ENCODE data around the gene CAMSAP1.
"Not testable (repeated sequence)": the region's sequence is repeated elsewhere in the genome, so short reads cannot be mapped to it uniquely, and the experiment has no call there.

The CAMSAP1 gene, protein sequence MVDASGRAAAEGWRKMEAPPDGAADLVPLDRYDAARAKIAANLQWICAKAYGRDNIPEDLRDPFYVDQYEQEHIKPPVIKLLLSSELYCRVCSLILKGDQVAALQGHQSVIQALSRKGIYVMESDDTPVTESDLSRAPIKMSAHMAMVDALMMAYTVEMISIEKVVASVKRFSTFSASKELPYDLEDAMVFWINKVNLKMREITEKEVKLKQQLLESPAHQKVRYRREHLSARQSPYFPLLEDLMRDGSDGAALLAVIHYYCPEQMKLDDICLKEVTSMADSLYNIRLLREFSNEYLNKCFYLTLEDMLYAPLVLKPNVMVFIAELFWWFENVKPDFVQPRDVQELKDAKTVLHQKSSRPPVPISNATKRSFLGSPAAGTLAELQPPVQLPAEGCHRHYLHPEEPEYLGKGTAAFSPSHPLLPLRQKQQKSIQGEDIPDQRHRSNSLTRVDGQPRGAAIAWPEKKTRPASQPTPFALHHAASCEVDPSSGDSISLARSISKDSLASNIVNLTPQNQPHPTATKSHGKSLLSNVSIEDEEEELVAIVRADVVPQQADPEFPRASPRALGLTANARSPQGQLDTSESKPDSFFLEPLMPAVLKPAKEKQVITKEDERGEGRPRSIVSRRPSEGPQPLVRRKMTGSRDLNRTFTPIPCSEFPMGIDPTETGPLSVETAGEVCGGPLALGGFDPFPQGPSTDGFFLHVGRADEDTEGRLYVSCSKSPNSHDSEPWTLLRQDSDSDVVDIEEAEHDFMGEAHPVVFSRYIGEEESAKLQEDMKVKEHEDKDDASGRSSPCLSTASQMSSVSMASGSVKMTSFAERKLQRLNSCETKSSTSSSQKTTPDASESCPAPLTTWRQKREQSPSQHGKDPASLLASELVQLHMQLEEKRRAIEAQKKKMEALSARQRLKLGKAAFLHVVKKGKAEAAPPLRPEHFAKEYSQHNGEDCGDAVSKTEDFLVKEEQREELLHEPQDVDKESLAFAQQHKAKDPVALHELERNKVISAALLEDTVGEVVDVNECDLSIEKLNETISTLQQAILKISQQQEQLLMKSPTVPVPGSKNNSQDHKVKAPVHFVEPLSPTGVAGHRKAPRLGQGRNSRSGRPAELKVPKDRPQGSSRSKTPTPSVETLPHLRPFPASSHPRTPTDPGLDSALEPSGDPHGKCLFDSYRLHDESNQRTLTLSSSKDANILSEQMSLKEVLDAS (N-terminal part only)

DNA sequence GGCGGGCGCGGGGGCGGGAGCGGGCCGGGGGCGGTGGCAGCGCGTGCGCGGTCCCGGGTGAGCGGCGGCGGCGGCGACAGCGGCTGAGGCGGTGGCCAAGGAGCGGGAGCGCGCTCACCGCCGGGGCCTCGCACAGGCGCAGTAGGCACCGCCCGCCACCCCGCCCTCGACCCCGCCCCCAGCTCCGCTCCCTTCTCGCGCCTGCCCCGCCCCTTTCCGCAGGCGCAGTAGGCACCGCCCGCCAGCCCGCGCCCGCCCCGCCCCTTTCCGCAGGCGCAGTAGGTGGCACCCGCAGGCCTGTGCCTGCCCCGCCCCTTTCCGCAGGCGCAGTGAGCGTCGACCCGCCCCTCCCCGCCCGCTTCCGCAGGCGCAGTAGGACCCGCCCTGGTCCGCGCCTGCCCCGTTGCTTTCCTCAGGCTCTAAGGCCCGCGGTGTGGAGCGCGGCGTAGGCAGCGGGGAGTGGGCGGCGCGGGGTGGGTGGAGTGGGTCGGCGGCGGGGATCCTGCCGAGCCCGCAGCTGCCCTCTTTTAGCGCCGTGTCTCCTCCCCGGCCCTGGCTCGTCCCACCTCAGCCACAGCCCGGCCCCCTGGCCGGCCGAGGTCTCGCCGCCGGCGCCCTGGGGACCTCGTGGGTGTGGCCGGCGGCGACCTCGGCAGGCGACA, at the start of gene CAMSAP1:
CAMSAP1 (minus strand) TSS at position 116 of the 662 bp plus-strand sequence. CDS start 387 bp downstream, outside the sequence.
- DNase-seq (ENCODE audit: low read depth in 1 of 2, low spot score in 1 of 2): peak; percentile 88 to 91

DNA sequence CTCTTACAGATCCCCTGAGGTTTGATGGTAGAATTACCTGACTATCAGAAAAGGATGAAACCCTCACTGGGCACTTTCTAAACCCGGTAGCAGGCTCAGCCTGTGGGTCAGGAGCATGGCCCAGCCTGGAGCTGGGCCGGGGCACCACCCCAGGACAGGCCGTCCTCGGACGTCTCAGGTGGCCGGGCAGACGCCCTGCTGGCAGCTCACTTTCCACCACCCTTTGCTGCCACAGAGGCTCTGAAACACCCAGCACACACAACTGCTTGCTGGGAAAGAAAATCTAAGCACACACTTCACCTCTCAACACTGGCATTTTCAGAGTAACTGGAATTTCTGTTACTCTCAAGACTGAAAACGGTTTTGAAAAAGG, 49.4 kb upstream of the CAMSAP1 start:
- DNase-seq (ENCODE audit: low read depth in 1 of 2, low spot score in 1 of 2): no peak

DNA sequence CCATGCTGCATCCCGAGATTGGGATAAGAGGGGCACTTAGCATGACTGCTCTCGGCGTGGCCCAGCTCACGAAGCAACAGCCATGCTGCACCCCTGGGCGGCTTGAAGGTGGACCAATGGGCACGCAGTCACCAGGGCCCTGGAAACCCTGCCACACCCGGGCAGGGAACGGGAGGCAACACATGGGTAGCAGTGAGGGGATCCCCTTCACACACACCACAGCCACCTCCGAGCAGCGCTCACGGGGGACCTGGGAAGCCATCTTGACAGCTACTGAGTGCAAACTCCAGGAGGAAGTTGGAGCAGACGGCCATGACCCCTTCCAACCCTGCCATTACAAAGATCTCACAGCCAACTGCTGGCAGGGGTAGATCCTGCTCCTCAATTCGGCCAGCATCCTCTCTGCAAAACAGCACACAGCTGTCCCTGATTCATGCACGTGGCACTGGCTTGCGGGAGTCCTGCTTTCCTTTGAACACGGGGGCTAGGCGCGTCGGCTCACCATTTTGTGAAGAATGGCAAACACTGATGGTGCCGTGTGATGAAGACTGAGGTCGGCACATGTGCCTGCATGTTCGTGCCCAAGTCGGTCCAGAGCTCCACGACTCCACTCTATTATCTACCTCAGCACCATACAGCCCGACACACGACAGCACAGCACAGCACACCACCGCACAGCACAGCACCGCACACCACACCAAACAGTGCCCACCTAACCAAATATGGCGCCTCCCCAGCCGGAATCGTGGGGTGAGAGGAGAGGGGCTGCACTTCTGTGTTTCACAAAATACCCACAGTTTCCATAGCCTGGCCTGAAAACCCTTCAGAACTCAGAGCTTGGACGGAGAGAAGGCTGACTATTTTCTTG, 48.8 kb upstream of the CAMSAP1 start:
- DNase-seq (ENCODE audit: low read depth in 1 of 2, low spot score in 1 of 2): no peak

- DNase-seq (ENCODE audit: low read depth in 1 of 2, low spot score in 1 of 2): no peak
Measured at GRCh38 chr9:135952664-135953206, 45.4 kb upstream of the CAMSAP1 start.

GRCh38 chr9:135951889-135952663, 44.7 kb upstream of the CAMSAP1 start:
- no peak for DNase-seq (ENCODE audit: low read depth in 1 of 2, low spot score in 1 of 2)

DNA sequence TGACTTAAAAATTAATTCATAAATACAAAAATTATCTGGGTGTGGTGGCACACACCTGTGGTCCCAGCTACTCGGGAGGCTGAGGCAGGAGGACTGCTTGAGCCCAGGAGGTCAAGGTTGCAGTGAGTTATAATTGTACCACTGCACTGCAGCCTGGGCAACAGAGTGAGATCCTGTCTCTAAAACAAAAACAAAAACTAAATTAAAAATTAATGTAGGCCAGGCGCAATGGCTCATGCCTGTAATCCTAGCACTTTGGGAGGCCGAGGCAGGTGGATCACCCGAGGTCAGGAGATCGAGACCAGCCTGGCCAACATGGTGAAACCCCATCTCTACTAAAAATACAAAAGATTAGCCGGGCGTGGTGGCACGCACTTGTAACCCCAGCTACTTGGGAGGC, 44.0 kb upstream of the CAMSAP1 start:
- DNase-seq (ENCODE audit: low read depth in 1 of 2, low spot score in 1 of 2): not testable (repeated sequence)

DNA sequence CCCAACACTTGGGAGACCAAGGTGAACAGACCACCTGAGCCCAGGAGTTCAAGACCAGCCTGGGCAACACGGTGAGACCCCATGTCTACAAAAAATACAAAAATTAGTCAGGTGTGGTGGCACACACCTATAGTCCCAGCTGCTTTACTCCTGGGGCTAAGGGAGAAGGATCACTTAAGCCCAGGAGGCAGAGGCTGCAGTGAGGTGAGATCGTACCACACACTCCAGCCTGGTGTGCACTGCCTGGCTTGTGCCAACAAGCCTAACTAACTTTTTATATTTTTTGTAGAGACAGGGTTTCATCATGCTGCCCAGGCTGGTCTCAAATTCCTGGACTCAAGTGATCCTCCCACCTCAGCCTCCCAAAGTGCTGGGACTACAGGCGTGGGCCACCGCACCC, 43.5 kb upstream of the CAMSAP1 start:
- not testable (repeated sequence) for DNase-seq (ENCODE audit: low read depth in 1 of 2, low spot score in 1 of 2)

DNA sequence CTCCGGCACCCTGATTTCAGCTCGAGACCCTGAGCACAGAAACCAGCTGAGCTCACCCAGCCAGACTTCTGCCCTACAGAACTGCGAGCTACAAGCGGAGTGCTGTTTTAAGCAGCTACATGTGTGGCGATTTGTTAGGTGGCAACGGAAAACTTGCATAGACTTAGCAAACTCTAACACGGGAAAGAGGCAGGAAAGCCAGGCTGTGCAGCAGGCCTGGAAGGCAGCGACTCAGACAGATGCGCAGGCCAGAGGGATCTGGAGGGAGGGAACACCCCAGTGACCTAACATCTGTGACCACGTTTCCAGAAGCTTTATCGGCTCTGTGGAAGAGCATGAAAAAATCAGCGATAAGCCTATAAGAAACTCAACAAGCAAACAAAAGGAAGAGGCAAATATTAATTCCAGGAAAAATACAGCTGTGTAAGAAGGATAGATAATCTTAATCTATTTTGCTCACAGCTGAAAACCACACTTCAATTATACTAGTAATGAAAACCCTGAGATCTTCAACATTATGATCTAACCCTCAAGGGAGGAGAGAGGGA, 42.9 kb upstream of the CAMSAP1 start:
- DNase-seq (ENCODE audit: low read depth in 1 of 2, low spot score in 1 of 2): no peak

DNA sequence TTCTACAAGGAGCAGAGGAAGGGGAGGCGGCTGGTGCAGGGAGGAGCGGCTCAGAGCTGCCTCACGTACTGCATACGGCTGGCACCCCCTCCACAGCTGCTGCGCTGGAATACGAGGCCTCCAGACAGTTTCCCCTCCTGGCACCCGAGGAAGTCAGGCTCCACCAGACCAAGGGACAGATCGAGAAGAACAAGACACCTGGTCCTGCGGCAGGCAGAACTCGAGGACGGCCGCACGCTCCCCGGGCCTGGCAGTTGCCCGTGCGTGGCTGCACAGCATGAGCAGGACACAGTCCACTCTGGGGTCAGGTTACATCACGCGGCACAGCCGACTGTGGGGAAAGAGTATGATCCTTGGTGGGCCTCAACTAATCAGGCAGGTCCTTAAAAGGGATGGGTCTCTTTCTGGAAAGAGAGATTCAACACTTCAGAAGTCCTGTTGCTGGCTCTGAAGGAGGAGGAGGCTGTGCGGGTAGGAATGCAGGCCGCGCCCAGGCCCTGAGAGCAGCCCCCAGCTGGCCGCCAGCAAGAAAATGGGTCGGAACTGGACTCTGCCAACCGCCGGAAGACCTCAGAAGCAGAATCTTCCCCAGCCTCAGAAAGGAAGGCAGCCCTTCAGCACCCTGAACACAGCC, 42.3 kb upstream of the CAMSAP1 start:
- no peak for DNase-seq (ENCODE audit: low read depth in 1 of 2, low spot score in 1 of 2)

- no peak for DNase-seq (ENCODE audit: low read depth in 1 of 2, low spot score in 1 of 2)
Measured at GRCh38 chr9:135948968-135949367, 41.6 kb upstream of the CAMSAP1 start.

DNA sequence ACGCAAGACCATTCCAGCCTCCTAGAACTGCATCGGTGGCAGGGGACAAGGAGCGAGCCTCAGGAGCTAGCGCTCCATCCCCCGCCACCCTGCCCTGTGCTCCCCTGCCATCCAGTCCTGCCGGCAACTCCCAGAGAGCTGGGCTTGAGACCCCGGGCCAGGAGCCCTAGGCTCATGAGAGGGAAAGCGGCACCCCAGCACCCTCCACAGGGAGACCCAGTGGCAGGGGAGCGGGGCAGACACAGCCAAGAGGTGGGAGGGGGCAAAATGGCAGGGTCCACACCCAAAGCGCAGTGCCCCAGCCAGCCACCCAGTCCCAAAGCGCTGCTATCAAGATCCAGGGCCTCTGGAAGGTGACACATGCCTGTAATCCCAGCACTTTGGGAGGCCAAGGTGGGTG, 41.1 kb upstream of the CAMSAP1 start:
- no peak for DNase-seq (ENCODE audit: low read depth in 1 of 2, low spot score in 1 of 2)

DNA sequence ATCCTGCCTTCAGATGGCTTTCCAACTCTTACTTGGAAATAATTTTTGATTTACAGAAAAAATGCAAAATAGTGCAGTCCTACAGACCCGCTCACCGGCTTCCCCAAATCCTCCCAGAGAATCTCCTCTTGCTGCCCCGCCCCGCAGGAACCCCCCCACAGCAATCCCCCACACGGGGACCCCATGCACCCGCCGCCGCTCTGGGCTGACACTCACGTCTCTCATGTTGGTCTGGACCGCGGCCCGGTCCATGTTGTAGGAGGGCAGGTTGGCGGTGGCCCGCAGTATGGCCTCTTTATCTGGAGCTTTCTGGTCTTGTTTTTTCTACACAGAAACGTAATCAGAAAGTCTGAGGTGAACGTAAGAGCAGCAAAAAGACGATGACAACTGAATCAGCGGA, 40.2 kb upstream of the CAMSAP1 start:
- DNase-seq (ENCODE audit: low read depth in 1 of 2, low spot score in 1 of 2): no peak

GRCh38 chr9:135947105-135947504, 39.8 kb upstream of the CAMSAP1 start:
- DNase-seq (ENCODE audit: low read depth in 1 of 2, low spot score in 1 of 2): not testable (repeated sequence)

GRCh38 chr9:135946392-135946994, 39.1 kb upstream of the CAMSAP1 start:
- no peak for DNase-seq (ENCODE audit: low read depth in 1 of 2, low spot score in 1 of 2)

- DNase-seq (ENCODE audit: low read depth in 1 of 2, low spot score in 1 of 2): no peak
Measured at GRCh38 chr9:135945969-135946368, 38.6 kb upstream of the CAMSAP1 start.

GRCh38 chr9:135944444-135945252, 37.3 kb upstream of the CAMSAP1 start:
- DNase-seq (ENCODE audit: low read depth in 1 of 2, low spot score in 1 of 2): no peak

- DNase-seq (ENCODE audit: low read depth in 1 of 2, low spot score in 1 of 2): not testable (repeated sequence)
Measured at GRCh38 chr9:135943604-135944003, 36.3 kb upstream of the CAMSAP1 start.

Measured in activated CD4-positive, alpha-beta T cell treated with anti-CD3 and anti-CD28 coated beads, Interleukin-2, amount 50 U/mL, for 24 hours (primary cell).